Upper lobe of left lung (tissue), 6 donors: ENCODE measurements around the gene RAD50. TPM values are rescaled to one million over a fixed set of nuclear protein-coding genes. Genes with fewer than 3 reads are reported as not detected.

Source experiments
- ATAC-seq, 2 donors: fragments of 200-7000 bp; cut with Tn5 transposase; one replicate each; pipeline ENCODE4 v1.9.1; 2022; ENCODE audit warnings: mild to moderate bottlenecking in 2 of 2, moderate library complexity in 2 of 2; ENCODE audit not compliant: low FRiP score in 2 of 2
- DNase-seq, 2 donors: peaks; one replicate each; pipeline ENCODE4 v3.0.0-alpha.2; 2019 to 2020
- H3K27ac ChIP-seq, 4 donors: fragments of 200-600 bp; sonication (generic); one replicate each; pipeline ENCODE4 v1.5.1; 2016 to 2019
- H3K27me3 ChIP-seq, 4 donors: fragments of 200-600 bp; sonication (generic); one replicate each; pipeline ENCODE4 v1.5.1; 2017 to 2019
- H3K36me3 ChIP-seq, 4 donors: fragments of 200-600 bp; sonication (generic); one replicate each; pipeline ENCODE4 v1.5.1; 2016 to 2019
- H3K4me1 ChIP-seq, 4 donors: fragments of 200-600 bp; sonication (generic); one replicate each; pipeline ENCODE4 v1.5.1; 2018 to 2019
- H3K4me3 ChIP-seq, 4 donors: fragments of 200-600 bp; sonication (generic); one replicate each; pipeline ENCODE4 v1.5.1; 2017 to 2019; ENCODE audit warnings: mild to moderate bottlenecking in 2 of 4, moderate library complexity in 1 of 4
- H3K9me3 ChIP-seq, 4 donors: fragments of 200-600 bp; sonication (generic); one replicate each; pipeline ENCODE4 v1.5.1; 2018 to 2019
- EP300 ChIP-seq, 4 donors: sonication (generic); formaldehyde crosslinking; IDR thresholded peaks; one replicate each; pipeline ENCODE4 v1.5.1; 2017; ENCODE audit warnings: antibody characterized with exemption in 4 of 4, control low read depth in 2 of 4
- POLR2A ChIP-seq, 4 donors: fragments of 450-650 bp; IDR thresholded peaks; one replicate each; pipeline ENCODE4 v1.5.1; 2016 to 2017; ENCODE audit warnings: antibody characterized with exemption in 4 of 4, mild to moderate bottlenecking in 2 of 4
- POLR2AphosphoS5 ChIP-seq, 2 donors: sonication (generic); formaldehyde crosslinking; IDR thresholded peaks; one replicate each; pipeline ENCODE4 v1.5.1; 2017; ENCODE audit warnings: antibody characterized with exemption in 2 of 2
- WGBS, 2 donors: methylation state at CpG; one replicate each; pipeline ENCODE4 v1.1.5; 2017 to 2018; 5-methylcytosine and 5-hydroxymethylcytosine counted together
- total RNA-seq, 6 donors: library from RNA; depleted of rRNA in 4 of 6; stranded (reverse); fragments of >200 nt in 4 of 6; gene quantifications; one replicate each; pipeline versions ENCODE4 v1.1.0 to v1.2.1, GENCODE V29; 2016 to 2021
- TF ChIP-seq, protein P1 (sequence below), 6 experiments: fragments of 450-650 bp in 4 of 6; fragments of 200-600 bp in 2 of 6; sonication (generic) in 2 of 6; IDR thresholded peaks; one replicate each; pipeline ENCODE4 v1.5.1; 2016 to 2019; ENCODE audit warnings: antibody characterized with exemption in 6 of 6
- donor health status: DM: no; HTN: no; CAD: no; lungs with moderate emphysema.
- donor health status: DM: no; HTN: yes; CAD: no; lungs with severe emphysema.

The RAD50 gene
- total RNA-seq, 6 donors from 2014 or later = 26.2 to 105 (median 33.3) TPM

- TF ChIP-seq, protein P1, sequence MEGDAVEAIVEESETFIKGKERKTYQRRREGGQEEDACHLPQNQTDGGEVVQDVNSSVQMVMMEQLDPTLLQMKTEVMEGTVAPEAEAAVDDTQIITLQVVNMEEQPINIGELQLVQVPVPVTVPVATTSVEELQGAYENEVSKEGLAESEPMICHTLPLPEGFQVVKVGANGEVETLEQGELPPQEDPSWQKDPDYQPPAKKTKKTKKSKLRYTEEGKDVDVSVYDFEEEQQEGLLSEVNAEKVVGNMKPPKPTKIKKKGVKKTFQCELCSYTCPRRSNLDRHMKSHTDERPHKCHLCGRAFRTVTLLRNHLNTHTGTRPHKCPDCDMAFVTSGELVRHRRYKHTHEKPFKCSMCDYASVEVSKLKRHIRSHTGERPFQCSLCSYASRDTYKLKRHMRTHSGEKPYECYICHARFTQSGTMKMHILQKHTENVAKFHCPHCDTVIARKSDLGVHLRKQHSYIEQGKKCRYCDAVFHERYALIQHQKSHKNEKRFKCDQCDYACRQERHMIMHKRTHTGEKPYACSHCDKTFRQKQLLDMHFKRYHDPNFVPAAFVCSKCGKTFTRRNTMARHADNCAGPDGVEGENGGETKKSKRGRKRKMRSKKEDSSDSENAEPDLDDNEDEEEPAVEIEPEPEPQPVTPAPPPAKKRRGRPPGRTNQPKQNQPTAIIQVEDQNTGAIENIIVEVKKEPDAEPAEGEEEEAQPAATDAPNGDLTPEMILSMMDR (IDR thresholded peaks at IDR 0.05) = no peak
- TF ChIP-seq POLR2A (IDR thresholded peaks at IDR 0.05) (no peak), EP300 (IDR thresholded peaks at IDR 0.05) (no peak), POLR2AphosphoS5 (IDR thresholded peaks at IDR 0.05) (no peak)
- no peaks in the 10 kb centered on the region for H3K27me3 ChIP-seq
- H3K27ac ChIP-seq = peak within 1 kb of the TSS; percentile 62 to 74 (median 66)
- ATAC-seq = no peak
- no peaks in the 10 kb centered on the region for H3K9me3 ChIP-seq
- DNase-seq = no peak
- peaks cover 4 to 11% (median 6%) of the 10 kb centered on the region in 4 donors for H3K4me1 ChIP-seq
- WGBS, 2 donors = 73 to 74% methylated on average over 14 of the region's 14 CpGs
- no peak within 1 kb of the TSS for H3K4me3 ChIP-seq
- H3K36me3 ChIP-seq = no peaks in the 10 kb centered on the region
Observed at GRCh38 chr5:132673939-132674630, 117.3 kb downstream of the RAD50 start, which contains the start of gene IL4. Gene IL4 (plus strand): TSS chr5:132673989. CDS start chr5:132674051, 62 bp downstream.

DNA sequence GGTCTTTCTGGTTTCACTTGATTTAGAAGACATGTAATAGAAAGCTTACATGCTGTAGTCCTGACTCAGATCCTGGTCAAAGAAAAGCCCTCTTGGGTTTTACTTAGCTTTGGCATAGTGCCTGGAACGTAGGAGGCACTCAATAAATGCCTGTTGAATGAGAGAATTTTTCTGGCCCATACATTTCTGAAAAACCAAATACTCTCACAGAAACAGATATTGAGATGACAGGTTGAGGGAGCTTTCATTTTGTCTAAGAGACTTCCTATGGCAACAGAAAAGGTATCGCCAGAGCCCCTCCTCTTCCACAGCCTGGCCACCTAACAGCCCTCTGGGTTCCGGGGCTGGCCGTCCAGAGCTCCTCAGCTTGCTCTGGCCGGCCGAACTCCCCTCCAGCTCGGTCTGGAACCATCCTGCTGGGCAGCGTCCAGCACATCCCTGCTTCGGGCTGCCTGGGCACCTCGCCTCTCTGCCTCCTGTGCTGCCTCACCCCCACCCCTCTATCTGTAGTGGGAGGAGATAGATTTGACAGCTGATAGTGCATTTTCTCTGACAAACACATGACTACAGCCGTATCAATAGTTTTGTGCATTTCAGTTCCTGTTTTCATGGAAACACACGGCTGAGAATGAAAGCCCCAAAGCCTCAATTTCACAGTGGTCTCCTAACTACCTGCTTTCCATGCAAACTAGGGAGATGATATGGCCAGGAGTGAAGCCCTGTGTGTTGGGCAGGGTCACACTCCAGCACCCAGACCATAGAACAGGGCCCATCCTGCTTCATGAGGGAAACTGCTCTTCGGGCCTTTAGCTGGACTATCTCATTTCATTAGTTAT is 118.1 kb downstream of the RAD50 start:
- TF ChIP-seq, protein P1 (IDR thresholded peaks at IDR 0.05) = no peak
- TF ChIP-seq POLR2AphosphoS5 (IDR thresholded peaks at IDR 0.05) (no peak), POLR2A (IDR thresholded peaks at IDR 0.05) (no peak), EP300 (IDR thresholded peaks at IDR 0.05) (no peak)
- Histone ChIP-seq H3K36me3 (no peaks in the 10 kb centered on the region), H3K27ac (peak overlapping the region; percentile 62 to 74 (median 66)), H3K9me3 (no peaks in the 10 kb centered on the region), H3K4me1 (peaks cover 4 to 11% (median 6%) of the 10 kb centered on the region in 4 donors), H3K27me3 (no peaks in the 10 kb centered on the region), H3K4me3 (no peak overlapping the region)
- 57 to 63% methylated on average over 7 to 13 of the region's 13 CpGs for WGBS, 2 donors
- ATAC-seq = peak; percentile 61 to 82
- peak in 1 of 2 donors; percentile 43 for DNase-seq

DNA sequence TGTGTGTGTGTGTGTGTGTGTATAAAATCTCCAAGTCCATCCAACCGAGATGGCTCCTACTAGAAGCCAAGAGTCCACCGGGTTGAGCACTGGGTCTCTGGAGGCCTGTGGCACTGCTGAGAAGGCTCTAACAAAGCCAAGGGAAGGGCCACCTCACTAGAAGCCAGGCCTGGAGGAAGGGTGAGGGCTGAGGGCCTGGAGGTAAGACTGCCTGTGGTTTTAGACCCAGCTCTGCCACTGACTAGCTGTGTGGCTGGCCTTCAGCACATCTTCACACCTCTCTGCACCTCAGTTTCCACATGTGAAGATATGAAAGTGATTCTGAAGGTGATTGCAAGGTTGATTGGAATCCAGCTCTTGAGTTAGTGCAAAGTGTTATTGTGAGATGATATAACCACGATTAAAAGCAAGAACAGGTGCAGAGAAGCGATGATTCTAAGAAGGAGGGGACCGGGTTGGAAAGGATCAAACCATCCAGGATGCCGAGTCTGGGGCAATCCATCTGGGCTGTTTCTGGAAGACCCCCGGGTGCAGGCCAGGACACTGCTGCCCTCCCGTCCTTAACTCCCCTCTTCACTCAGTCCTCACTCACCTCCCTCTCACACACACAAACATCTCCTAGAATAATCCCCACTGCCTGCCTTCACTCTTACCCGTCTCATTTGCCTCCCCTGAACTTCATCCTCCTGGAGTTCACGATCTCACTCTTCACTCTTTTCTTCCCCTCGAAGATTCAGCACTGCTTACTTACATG is 119.3 kb downstream of the RAD50 start:
- no peaks in the 10 kb centered on the region for H3K9me3 ChIP-seq
- 88 to 91% methylated on average over 11 of the region's 11 CpGs for WGBS, 2 donors
- TF ChIP-seq, protein P1 (IDR thresholded peaks at IDR 0.05) = no peak
- TF ChIP-seq POLR2AphosphoS5 (IDR thresholded peaks at IDR 0.05) (no peak), POLR2A (IDR thresholded peaks at IDR 0.05) (no peak), EP300 (IDR thresholded peaks at IDR 0.05) (no peak)
- H3K4me1 ChIP-seq = peaks cover 4 to 11% (median 6%) of the 10 kb centered on the region in 4 donors
- peak overlapping the region in 2 of 4 donors; percentile 55 to 70 for H3K27ac ChIP-seq
- no peaks in the 10 kb centered on the region for H3K27me3 ChIP-seq
- DNase-seq = no peak
- no peaks in the 10 kb centered on the region for H3K36me3 ChIP-seq
- no peak for ATAC-seq
- no peak overlapping the region for H3K4me3 ChIP-seq

DNA sequence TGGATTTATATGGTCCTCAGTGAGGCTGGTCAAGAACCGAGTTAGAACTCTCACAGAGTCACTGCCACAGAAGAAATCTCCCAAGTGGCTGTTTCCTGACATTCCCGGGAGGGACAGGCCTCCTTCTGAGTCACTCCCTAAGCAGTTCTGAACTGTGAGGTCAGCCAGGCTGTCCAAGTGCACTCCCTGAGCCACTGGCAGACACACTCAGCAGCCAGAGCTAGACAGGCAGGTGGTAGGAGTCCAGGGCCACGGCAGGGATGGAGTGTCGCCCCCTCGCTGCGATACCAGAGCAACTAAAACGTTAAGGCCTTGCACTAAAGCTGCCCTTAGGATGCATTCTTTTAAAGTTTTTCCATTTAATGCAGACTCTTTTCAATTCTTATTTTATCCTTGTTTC is 120.4 kb downstream of the RAD50 start:
- peak overlapping the region; percentile 17 to 70 (median 52) for H3K27ac ChIP-seq
- TF ChIP-seq, protein P1 (IDR thresholded peaks at IDR 0.05) = peak in 3 of 6 experiments; percentile 14 to 52 (median 30)
- TF ChIP-seq POLR2AphosphoS5 (IDR thresholded peaks at IDR 0.05) = peak; percentile 45 to 57
- TF ChIP-seq POLR2A (IDR thresholded peaks at IDR 0.05) = no peak
- TF ChIP-seq EP300 (IDR thresholded peaks at IDR 0.05) = peak in 1 of 4 donors; percentile 3
- H3K4me3 ChIP-seq = no peak overlapping the region
- H3K4me1 ChIP-seq = peaks cover 4 to 11% (median 6%) of the 10 kb centered on the region in 4 donors
- H3K36me3 ChIP-seq = no peaks in the 10 kb centered on the region
- peak; percentile 80 to 91 for ATAC-seq
- WGBS, 2 donors = 46 to 48% methylated on average over 7 of the region's 7 CpGs
- peak in 1 of 2 donors; percentile 92 for DNase-seq
- no peaks in the 10 kb centered on the region for H3K9me3 ChIP-seq
- H3K27me3 ChIP-seq = no peaks in the 10 kb centered on the region
